NCI-H748 (cell line): Measurements from ENCODE around the gene SYMPK.
"Not testable (repeated sequence)": the region's sequence is repeated elsewhere in the genome, so short reads cannot be mapped to it uniquely, and the experiment has no call there.

ENCODE experiments used
- DNase-seq: peaks from one replicate; lab custom pipeline; 2025; ENCODE audit not compliant: unreplicated experiment; lab: John Stamatoyannopoulos, UW

Gene SYMPK

DNA sequence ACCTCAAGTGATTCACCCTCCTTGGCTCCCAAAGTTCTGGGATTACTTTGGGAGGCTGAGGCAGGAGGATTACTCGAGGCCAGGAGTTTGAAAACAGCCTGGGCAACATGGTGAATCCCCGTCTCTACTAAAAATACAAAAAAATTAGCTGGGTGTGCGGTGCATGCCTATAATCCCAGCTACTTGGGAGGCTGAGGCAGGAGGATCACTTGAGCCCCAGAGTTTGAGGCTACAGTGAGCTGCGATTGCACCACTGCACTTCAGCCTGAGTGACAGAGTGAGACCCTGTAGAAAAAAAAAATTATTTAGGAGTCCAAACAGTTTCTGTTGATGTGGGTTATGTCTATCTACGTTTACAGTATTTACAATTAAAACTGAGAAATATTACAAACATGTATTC lies 7.9 kb upstream of the SYMPK start:
- DNase-seq = no peak

DNA sequence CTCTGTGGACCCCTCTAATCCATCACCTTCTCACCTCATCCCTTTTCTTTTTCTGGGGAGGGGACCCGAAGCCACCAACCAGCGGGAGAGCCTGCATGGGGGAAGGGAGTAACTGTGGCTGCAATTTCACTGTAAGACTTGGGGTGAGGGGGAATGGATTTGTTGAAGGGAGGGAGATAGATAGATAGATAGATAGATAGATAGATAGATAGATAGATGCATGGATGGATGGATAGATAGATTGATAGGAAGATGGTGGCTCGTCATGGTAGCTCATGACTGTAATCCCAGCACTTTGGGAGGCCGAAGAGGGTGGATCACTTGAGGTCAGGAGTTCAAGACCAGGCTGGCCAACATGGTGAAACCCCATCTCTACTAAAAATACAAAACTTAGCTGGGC lies 4.3 kb upstream of the SYMPK start:
- DNase-seq = not testable (repeated sequence)

DNA sequence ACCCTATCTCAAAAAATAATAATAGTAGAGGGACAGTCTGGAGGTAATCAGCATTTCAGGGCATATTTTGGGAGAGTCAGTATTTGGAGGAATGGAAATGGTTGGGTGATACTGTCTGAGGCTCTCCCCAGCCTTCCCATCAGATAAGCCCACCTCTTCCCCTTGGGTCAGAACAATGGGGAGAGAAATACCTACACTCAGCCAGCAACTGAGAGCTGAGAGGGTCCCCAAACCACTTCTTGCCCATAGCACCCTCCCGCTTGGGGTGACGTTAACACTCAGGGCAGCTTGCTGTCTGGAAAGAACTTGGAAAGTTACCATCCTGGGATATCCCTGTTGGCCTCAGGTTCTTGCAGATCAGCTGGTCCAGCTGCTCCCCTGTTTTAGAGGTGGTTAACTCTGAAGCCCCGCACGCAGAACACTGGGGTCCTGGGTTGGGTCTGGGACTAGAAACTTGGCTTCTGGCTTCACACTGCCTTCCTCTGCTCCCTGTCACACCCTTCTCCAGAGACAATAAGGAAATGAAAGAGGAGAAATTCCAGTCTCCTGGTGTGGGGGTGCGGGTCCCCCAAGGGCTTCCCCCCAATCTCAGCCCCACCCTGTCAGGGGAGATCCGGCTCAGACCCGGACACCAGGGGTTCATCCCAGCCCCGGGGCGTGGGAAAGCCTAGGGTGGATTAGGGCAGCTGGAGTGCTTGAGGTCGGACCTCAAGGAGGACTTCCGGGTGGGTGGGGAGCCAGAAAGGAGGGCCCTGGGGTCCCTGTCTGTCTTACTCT lies 3.6 kb upstream of the SYMPK start:
- DNase-seq = no peak

DNA sequence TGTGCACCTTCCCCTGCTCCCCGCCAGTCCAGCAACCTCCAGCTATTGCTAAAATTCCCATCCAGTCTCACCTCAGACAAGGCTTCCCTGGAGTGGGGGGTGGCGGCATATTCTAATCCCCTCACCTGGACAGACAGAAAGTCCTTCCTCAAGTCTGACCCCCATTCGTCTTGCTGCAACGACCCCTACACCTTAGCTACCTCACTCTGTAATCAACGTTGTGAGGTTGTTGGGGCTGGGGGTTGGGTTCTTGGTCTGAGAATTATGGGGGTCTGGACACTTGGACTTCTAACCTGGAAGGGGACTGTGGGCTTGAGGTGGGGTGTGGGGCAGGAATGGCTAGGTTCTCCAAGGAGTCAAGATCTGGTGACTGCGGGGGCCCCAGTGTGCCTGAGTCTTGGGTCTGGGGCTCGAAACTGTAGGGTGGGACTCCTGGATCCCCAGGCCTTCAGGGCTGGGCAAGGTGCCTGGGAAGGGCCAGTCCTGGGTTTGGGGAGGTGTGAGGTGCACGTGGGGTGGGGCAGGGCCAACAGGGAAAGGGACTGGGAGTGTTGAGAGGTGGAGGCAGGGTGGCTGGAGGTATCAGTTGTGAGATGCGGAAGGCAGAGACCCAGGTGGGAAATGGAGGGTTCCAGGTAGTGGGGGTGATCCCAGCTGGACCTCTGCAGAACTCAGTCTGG lies 2.5 kb upstream of the SYMPK start:
- no peak for DNase-seq

GRCh38 chr19:45864629-45865082 lies 1.7 kb upstream of the SYMPK start:
- DNase-seq = no peak

DNA sequence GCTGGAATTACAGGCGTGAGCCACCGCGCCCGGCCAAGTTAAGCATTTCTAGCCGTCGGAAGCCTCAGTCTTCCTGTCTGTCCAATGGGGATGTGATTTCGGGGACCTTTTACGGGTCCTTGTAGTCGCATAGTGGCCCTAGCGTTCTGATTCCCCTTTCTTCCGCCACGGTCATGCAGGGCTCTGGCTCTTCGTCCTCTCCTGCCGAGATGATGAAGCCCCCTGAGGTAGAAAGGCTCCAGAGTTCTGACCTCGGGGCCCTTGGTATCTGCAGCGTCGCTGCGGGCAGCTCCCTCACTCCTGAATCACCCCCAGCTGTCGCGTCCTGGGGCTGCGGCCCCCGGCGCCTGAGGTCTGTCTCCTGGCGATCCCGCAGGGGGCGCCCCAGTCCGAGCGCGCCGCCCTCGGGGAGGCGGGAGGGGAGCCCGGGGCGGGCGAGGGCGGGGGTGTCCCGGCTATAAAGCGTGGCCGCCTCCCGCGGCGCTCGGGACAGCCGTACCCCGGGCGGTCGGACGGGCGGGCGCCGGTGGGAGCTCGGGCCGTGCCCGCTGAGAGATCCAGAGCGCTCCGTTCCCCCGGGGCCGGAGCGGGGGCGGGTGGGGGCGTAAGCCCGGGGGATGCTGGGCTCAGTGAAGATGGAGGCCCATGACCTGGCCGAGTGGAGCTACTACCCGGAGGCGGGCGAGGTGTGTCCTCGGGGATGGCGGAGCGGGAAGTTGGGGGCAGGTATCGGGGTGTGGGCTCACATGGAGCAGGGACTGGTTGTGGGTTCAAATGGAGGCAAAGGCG lies 1.1 kb upstream of the SYMPK start, which contains the start of gene FOXA3:
Gene FOXA3, plus strand, starts transcription at position 487 of the 789 bp plus-strand sequence. Its CDS starts 131 bp downstream, at position 618.
- peak; percentile 77 for DNase-seq

GRCh38 chr19:45863335-45863839 lies 440 bp upstream of the SYMPK start:
- no peak for DNase-seq

DNA sequence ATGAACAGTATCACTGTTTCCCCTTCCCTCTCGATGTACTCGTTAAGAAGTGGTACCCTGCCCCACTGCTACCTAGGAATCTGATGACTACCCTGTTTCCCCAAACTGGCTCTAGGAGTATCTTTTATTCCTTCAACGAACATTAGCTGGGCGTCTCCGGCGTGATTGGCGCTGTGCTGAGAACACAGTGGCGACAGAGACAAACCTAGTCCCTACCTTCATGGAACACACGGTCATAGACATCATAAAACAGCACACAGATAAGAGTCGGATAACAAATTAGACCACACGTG lies 730 bp downstream of the SYMPK start:
- no peak for DNase-seq

DNA sequence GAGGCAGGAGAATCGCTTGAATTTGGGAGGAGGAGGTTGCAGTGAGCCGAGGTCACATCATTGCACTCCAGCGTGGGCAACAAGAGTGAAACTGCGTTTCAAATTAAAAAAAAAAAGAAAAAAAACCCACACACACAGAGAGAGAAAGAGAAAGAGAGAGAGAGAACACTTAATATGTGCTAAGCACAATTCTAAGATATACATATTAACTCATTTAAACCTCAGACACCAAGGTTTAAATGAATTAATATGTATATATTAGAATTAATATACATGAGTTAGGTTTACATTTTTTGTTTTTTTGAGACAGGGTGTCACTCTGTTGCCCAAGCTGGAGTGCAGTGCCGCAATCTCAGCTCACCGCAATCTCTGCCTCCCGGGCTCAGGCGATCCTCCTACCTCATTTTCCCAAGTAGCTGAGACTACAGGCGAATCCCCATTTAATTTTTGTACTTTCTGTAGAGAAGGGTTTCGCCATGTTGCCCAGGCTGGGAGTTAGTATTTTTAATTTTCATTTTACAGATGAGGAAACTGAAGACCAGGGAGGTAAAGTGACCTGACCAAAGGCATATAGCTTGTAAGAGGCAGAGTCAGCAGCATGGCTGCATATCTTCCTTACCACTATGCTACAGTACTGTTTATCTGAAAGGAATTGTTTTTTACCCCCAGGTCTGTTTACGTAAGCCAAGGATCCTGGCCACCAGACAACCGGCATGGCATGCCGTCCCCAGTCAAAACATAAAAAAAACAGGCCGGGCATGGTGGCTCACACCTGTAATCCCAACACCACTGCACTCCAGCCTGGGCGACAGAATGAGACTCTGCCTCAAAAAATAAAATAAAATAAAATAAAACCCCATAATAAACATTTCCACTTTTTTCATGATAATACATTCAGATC lies 2.3 kb downstream of the SYMPK start:
- DNase-seq = no peak

DNA sequence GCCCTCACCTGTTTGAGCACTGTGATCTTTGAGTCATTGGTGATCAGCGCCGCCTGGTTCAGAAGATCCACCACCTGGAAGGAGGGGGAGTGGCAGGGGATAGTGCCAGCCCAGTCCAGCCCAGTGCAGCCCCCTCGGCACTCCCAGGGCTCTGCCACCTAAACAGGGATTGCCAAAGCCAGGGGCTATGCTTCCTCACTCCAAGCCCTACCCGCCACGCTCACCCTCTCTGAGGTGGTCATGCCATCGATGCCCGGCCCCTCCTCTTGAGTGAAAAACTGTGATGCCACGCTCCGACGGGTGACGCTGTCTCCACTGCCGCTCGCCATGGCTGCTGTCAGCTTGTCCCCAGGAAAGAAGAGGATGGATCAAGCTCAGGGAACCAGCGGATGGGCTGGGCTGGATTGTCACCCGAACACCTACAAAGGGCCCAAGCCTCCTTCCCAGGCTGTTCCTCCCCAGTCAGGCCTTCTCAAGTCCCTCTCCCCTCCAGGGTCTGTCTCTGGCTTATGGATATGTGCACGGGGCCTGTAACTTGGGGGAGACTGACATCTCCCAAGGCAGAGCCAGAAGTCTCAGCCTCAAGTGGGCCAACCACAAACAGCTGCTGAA lies 8.7 kb downstream of the SYMPK start:
- no peak for DNase-seq

- DNase-seq = no peak
Measured at GRCh38 chr19:45852983-45853382, 10.0 kb downstream of the SYMPK start.

- no peak for DNase-seq
Measured at GRCh38 chr19:45852145-45852750, 10.7 kb downstream of the SYMPK start.

- DNase-seq = no peak
Measured at GRCh38 chr19:45848922-45849321, 14.0 kb downstream of the SYMPK start.

DNA sequence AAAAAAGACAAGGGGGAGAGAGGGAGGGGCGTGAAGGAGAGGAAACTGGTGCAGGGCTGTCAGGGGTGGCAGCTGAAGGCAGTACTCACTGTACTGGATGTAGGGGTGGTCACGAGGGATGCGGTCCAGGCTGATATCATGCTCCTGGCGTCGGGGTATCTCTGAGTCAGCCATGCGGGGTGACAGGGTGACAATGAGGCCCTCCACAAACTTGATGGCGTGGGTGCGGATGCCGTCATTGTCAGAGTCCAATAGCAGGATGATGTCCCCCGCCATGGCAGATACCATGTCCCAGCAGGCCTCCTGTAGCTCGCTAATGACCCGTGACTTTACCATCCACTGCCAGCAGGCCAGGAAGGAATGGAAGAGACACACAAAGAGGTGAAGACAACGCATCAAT lies 15.3 kb downstream of the SYMPK start:
- DNase-seq = no peak

DNA sequence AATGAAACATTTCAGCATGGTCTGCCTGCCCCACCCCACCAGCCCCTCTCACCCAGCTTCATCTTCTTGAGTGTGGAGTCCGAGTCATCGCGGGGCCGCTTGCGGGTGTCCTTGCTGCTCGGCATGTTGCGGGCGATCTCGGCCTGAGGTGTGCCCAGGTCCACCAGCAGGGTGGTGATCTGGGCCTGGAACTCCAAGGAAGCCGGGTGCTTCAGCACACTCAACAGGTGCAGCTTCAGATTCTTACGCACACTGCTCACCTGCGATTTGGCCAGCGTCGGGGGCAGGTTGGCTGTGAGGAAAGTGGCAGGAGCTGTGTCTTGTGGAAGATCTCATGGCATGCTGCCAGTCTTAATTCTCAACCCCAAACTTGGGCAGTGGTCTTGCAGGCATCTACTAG lies 20.7 kb downstream of the SYMPK start:
- DNase-seq = no peak

- DNase-seq = no peak
Measured at GRCh38 chr19:45834970-45835369, 28.0 kb downstream of the SYMPK start.

DNA sequence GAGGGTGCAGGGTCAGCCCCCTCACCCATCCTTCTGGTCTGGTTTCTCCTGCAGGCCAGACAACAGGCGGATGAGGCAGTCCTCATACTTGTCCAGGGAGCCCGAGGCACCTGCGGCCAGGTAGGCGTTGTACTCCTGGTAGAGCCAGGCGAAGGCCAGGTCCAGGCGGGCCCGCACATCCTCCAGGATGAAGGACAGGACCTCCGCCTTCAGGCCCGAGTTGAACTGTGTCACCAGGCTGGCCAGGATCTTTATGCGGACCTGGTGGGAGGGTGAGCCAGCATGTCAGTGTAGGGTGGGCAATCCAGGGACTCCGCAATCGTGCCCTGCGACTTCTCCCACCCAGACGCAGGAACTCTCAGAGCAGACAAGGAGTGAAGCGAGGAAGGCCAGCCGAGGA lies 34.0 kb downstream of the SYMPK start:
- no peak for DNase-seq

DNA sequence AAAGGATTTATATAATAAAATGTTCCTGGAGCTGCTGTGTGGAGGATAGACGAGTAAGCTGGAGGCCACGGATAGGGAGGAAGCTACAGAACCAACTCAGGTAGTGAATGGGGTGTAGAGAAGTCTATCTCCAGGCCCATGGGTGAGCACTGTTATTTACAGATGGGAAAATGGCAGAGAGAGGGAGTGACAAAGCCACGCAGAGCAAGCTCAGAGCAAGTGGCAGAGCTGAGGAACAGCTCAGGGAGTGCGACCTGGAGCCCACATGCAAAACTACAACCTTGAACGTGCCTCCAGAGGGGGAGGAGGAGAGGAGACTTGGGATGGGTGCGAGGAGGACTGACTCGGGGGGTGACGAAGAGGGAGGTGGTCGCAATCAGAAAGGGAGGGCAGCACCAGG lies 34.4 kb downstream of the SYMPK start:
- DNase-seq = no peak

DNA sequence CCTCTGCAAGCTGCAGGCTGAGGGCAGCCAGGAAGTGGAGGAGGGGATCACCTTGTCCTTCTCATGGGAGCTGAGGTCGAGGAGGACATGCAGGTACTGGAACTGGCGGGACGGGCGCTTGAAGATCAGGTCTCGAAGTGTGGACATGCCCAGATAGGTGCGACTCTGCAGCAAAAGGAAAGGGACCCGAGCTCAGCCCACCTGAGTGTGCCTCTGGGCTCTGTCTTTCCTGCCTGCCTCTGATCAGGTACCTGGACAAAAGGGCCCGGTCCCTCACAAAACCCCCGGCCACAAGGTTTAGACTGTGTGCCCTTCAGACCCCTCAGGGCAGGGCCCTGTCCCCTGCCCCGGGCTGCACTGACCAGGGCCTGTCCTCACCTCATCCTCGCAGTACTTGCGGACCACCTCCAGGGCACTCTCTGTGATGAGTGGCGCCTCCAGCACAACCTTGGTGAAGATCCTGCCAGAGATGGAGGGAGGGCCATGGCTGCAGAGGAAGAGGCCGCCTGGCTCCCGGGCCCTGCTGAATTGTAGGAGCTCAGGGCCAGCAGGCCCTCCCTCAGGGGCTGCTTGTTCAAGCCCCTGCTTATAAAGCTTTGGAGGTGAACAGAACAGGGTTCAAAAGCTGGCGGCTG lies 35.4 kb downstream of the SYMPK start:
- DNase-seq = no peak
